Smooth muscle cell of the coronary artery (primary cell): ENCODE results near the gene ENDOD1. TPM values are rescaled to one million over a fixed set of nuclear protein-coding genes. Genes with fewer than 3 reads are reported as not detected.

ENCODE experiments used
- total RNA-seq: library from RNA; depleted of rRNA; stranded (reverse); fragments of >200 nt; gene quantifications from 2 replicates; pipeline ENCODE4 v1.2.3, GENCODE V29; 2014; ENCODE audit warnings: low replicate concordance

ENDOD1 gene, protein sequence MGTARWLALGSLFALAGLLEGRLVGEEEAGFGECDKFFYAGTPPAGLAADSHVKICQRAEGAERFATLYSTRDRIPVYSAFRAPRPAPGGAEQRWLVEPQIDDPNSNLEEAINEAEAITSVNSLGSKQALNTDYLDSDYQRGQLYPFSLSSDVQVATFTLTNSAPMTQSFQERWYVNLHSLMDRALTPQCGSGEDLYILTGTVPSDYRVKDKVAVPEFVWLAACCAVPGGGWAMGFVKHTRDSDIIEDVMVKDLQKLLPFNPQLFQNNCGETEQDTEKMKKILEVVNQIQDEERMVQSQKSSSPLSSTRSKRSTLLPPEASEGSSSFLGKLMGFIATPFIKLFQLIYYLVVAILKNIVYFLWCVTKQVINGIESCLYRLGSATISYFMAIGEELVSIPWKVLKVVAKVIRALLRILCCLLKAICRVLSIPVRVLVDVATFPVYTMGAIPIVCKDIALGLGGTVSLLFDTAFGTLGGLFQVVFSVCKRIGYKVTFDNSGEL
- total RNA-seq: 26.4 and 58.4 TPM in 2 replicates

DNA sequence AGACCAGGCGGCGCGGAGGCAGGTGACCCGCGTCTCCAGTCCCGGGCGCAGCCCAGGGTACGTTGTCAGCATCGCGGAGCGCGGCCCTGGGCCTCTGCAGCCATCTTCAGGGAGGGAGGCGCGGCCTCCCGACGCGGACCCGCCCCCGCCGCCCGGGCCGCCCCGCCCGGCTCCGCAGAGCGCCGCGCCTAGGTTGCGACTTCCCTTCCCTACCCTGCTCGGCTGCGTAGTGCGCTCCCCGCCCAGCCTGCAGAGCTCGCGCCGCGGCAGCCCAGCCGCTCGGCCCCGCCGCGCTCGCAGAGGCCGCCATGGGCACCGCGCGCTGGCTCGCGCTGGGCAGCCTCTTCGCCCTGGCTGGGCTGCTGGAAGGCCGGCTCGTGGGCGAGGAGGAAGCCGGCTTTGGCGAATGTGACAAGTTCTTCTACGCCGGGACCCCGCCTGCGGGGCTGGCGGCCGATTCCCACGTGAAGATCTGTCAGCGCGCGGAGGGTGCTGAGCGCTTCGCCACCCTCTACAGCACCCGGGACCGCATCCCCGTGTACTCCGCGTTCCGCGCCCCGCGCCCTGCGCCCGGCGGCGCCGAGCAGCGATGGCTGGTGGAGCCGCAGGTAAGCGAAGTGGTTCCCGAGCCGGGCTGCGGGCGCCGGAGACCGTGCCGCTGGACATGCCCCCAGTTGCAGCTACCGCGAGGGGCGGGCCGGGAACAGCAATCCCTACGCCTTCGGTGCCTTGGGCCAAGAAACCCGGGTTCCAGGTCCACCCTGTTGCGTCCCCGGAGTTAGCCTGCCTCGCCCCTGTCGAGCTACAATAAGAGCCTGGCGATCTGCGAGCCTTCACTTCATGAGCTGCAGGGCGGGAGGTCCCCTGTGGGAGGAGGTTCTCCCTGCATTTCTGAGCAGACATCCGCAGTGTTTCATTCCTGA, at the start of gene ENDOD1:
Gene ENDOD1 (plus strand): TSS at position 227 of the 923 bp plus-strand sequence. CDS start 82 bp downstream, at position 309.

DNA sequence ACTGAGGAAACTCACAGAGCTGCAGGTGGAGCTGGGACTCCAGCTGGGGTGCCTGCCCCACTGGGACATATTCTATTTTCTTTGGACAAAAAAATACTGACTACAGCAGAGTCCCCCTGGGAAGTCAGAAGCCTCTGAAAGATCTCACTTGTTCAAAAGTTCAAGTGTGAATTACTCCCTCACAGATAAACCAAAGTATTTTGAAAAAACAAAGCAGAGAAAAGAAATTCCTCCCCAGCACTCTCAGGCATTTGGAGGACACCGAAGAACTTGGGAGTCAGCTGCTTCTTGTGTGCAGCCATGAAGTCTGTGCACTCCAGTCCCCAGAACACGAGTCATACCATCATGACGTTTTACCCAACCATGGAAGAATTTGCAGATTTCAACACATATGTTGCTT, 40.5 kb upstream of the ENDOD1 start, which contains the start of gene KDM4F:
Gene KDM4F (plus strand): TSS at position 301 of the 400 bp plus-strand sequence.

DNA sequence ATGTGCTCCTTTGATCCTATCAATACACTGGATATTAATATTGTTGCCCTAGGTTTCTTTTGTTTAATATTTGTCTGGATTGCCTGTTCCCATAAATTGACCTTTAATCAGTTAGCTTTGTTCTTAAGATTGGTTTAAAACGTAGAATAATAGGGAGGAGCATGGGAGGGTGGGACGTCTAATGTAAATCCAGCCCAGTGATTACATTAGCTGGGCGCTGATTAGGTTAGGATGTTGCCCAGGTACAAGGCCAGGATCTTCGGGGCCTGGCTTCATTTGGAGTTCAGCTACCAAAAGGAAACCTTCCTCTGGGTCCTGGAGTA, 23.0 kb upstream of the ENDOD1 start, which contains the start of gene SRSF8:
Gene SRSF8 (plus strand): TSS at position 204 of the 323 bp plus-strand sequence. CDS start 308 bp downstream, outside the sequence.

Other genes starting within 250 kb of the ENDOD1 start
- gene CWC15, start 116.3 kb upstream of the ENDOD1 start, total RNA-seq: 33.0 and 33.2 TPM in 2 replicates
- gene KDM4D, start 116.1 kb upstream of the ENDOD1 start, total RNA-seq: 0.23 and 0.60 TPM in 2 replicates
- gene KDM4E, start 64.6 kb upstream of the ENDOD1 start, total RNA-seq: not detected in 2 replicates
- not detected in 2 replicates for gene KDM4F, start 40.4 kb upstream of the ENDOD1 start, total RNA-seq
- gene SRSF8, start 22.9 kb upstream of the ENDOD1 start, total RNA-seq: 5.6 and 13.0 TPM in 2 replicates
- gene SESN3, start 141.4 kb downstream of the ENDOD1 start, total RNA-seq: 22.6 and 26.8 TPM in 2 replicates